ENCODE data around the gene YTHDF1. TPM values are rescaled to one million over a fixed set of nuclear protein-coding genes. Genes with fewer than 3 reads are reported as not detected.

The YTHDF1 gene
- total RNA-seq, 1 experiment from 2014 or later = 85.4 TPM

DNA sequence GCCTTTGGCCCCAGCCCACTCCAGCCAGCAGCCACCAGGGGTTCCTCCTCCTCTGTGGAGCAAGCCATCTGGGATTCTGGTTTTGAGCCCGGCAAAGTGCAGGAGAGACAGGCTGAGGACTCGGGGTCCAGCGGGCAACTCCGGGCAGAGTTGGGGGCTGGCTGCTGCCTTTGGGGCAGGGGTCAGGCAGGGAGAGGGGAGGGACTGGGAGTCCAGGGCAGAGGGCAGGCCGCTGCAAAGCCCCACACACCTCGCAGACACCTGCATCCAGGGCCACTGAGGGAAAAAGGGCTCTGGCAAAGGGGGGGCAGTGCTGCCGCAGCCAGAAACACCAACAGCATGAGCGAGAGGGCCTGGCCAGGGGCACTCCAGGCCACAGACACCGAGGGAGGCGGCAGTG lies 28.5 kb upstream of the YTHDF1 start:
- Histone ChIP-seq H3K79me1 (ENCODE audit: insufficient read depth, low read depth, low read length, poor library complexity, severe bottlenecking) (no peaks in the 10 kb centered on the region), H3K27me3 (ENCODE audit: insufficient read depth, low read length) (no peaks in the 10 kb centered on the region), H3T11ph (ENCODE audit: low read length) (no peak overlapping the region), H4K91ac (ENCODE audit: insufficient read length, low read depth, low read length) (no peak overlapping the region), H4K8ac (replicated peaks; ENCODE audit: insufficient read length, low read depth, low read length) (no peak overlapping the region), H2AFZ (ENCODE audit: low read length) (no peak overlapping the region), H2AK5ac (ENCODE audit: insufficient read length, low read length) (no peak overlapping the region), H2BK20ac (ENCODE audit: low read depth, low read length, poor library complexity, severe bottlenecking) (no peak overlapping the region), H2BK12ac (ENCODE audit: insufficient read length, low read depth, low read length) (no peak overlapping the region), H4K5ac (ENCODE audit: insufficient read length, low read depth, low read length) (no peak overlapping the region), H4K20me1 (ENCODE audit: control insufficient read depth, insufficient read depth, insufficient read length) (no peaks in the 10 kb centered on the region), H3K27ac (ENCODE audit: insufficient read length, low read depth, low read length) (no peak overlapping the region), H3K23ac (ENCODE audit: insufficient read length, low read depth, low read length) (no peak overlapping the region), H3K18ac (ENCODE audit: insufficient read length, low read depth, low read length) (no peak overlapping the region), H3K9ac (ENCODE audit: extremely low read depth, insufficient read length, low read length) (no peak overlapping the region), H2BK15ac (ENCODE audit: low read depth, low read length) (no peak overlapping the region), H3K4me2 (ENCODE audit: insufficient read depth, insufficient read length, low read length) (no peak overlapping the region), H3K9me3 (ENCODE audit: control insufficient read depth, low read depth, low read length) (no peaks in the 10 kb centered on the region), H3K4me1 (ENCODE audit: insufficient read depth, low read length) (no peaks in the 10 kb centered on the region), H2BK120ac (ENCODE audit: low read depth, low read length, poor library complexity, severe bottlenecking) (no peak overlapping the region), H3K56ac (ENCODE audit: insufficient read length, low read depth, low read length) (no peak overlapping the region), H3K23me2 (ENCODE audit: insufficient read length, low read depth, low read length, poor library complexity, severe bottlenecking) (no peaks in the 10 kb centered on the region), H3K4ac (ENCODE audit: low read depth, low read length) (no peak overlapping the region), H2BK5ac (ENCODE audit: insufficient read length, low read length) (no peak overlapping the region), H3K14ac (ENCODE audit: insufficient read depth, low read length) (no peak overlapping the region), H3K79me2 (ENCODE audit: insufficient read depth, low read length) (no peaks in the 10 kb centered on the region)
- DNase-seq = no peak
- Mint-ChIP-seq H3K27ac (no peak overlapping the region), H3K27me3 (ENCODE audit: low read depth) (peaks cover 3% of the 10 kb centered on the region; the same call in 1 of the 2 replicates), H3K4me1 (peaks cover 11 to 18% of the 10 kb centered on the region in 2 experiments), H3K36me3 (ENCODE audit: insufficient read depth in 1 of 3, low read depth in 3 of 3) (no peaks in the 10 kb centered on the region; a peak in 2 of 7 replicates), H3K9me3 (no peaks in the 10 kb centered on the region), H3K4me3 (no peak overlapping the region)
- TF ChIP-seq, protein P1, sequence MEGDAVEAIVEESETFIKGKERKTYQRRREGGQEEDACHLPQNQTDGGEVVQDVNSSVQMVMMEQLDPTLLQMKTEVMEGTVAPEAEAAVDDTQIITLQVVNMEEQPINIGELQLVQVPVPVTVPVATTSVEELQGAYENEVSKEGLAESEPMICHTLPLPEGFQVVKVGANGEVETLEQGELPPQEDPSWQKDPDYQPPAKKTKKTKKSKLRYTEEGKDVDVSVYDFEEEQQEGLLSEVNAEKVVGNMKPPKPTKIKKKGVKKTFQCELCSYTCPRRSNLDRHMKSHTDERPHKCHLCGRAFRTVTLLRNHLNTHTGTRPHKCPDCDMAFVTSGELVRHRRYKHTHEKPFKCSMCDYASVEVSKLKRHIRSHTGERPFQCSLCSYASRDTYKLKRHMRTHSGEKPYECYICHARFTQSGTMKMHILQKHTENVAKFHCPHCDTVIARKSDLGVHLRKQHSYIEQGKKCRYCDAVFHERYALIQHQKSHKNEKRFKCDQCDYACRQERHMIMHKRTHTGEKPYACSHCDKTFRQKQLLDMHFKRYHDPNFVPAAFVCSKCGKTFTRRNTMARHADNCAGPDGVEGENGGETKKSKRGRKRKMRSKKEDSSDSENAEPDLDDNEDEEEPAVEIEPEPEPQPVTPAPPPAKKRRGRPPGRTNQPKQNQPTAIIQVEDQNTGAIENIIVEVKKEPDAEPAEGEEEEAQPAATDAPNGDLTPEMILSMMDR (conservative IDR thresholded peaks at IDR 0.05) = no peak
- WGBS (ENCODE audit: extremely low coverage, insufficient read length, low lambda C conversion rate) = no CpG with 5 or more reads among the region's 10 CpGs
